Left renal pelvis (tissue), 4 donors: ENCODE measurements around the gene ITGB5. TPM values are rescaled to one million over a fixed set of nuclear protein-coding genes. Genes with fewer than 3 reads are reported as not detected.
"Not testable (repeated sequence)": the region's sequence is repeated elsewhere in the genome, so short reads cannot be mapped to it uniquely, and the experiment has no call there.

Source experiments
- DNase-seq, 4 donors: peaks; one replicate each; pipeline ENCODE4 v3.0.0-alpha.2; 2013; ENCODE audit warnings: low read depth in 4 of 4, low spot score in 3 of 4
- polyA plus RNA-seq, 4 donors: library from polyadenylated mRNA; unstranded; fragments of 120-200 nt; gene quantifications; one replicate each; pipeline ENCODE4 v1.2.1, GENCODE V29; 2013; ENCODE audit not compliant: insufficient read length in 4 of 4

Gene ITGB5
- polyA plus RNA-seq, 4 donors: 63.8 to 101 (median 91.5) TPM

GRCh38 chr3:124761935-124762660 lies 125.1 kb downstream of the ITGB5 start:
- DNase-seq: no peak

GRCh38 chr3:124761250-124761796 lies 125.8 kb downstream of the ITGB5 start:
- no peak for DNase-seq

- no peak for DNase-seq
Measured at GRCh38 chr3:124760601-124761000, 126.6 kb downstream of the ITGB5 start.

GRCh38 chr3:124759666-124760401 lies 127.3 kb downstream of the ITGB5 start:
- no peak for DNase-seq

DNA sequence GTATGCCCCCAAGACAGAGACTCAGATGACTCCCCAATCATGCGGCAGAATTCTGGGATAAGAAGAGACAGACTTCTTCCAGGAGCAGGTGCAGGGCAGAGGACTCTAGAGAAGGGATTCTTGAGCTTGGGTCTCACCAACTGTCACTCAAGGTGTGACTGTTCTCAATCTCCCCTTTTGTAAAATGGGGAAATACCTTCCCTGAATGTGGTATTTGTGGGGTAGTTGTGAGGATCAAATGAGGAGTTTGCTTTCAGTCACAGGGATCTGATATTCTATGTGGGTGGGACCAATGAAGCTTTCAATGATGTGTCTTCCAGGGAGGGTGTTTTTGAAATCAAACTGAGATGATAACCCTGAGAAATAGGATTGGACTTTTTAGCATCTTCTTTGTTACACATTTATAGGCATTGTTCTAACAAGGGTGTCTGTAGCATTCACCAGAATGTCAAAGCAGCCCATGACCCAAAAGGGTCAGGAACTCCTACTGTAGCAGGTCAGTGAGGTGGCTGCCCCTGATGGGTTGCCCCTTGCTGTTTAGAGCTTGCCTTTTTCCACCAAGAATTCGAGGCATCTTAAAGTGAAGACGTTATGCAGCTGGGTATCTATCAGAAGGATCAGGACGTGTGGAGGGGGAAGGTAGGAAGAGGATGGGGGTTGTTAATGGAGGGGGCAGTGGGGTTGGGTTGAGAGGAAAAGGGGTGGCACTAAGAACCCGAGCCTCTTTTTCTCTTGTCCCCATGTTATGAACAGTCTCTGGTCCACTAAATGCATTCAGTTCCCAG lies 128.1 kb downstream of the ITGB5 start:
- DNase-seq: no peak

DNA sequence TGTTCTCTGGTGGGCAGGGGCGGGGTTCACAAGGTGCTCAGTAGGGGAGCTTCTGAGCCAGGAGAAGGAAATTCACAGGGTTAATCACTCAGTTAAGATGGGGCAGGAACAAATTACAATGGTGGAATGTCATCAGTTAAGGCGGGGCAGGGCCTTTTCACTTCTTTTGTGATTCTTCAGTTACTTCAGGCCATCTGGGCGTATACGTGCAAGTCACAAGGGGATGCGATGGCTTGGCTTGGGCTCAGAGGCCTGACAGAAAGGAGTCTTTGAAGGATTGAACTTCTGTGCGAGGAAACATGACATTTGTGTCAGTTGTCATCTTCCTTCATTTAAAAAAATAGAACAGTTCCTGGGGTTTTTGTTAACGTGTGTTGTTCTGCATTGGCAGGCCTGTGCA lies 129.2 kb downstream of the ITGB5 start:
- not testable (repeated sequence) for DNase-seq

- DNase-seq: no peak
Measured at GRCh38 chr3:124752051-124752450, 135.1 kb downstream of the ITGB5 start.

GRCh38 chr3:124751501-124751900 lies 135.7 kb downstream of the ITGB5 start:
- no peak for DNase-seq

- not testable (repeated sequence) for DNase-seq
Measured at GRCh38 chr3:124749877-124750276, 137.3 kb downstream of the ITGB5 start.

GRCh38 chr3:124748560-124749198 lies 138.5 kb downstream of the ITGB5 start:
- no peak for DNase-seq

- DNase-seq: no peak
Measured at GRCh38 chr3:124747111-124747981, 139.8 kb downstream of the ITGB5 start.

- no peak for DNase-seq
Measured at GRCh38 chr3:124745756-124746155, 141.4 kb downstream of the ITGB5 start.

DNA sequence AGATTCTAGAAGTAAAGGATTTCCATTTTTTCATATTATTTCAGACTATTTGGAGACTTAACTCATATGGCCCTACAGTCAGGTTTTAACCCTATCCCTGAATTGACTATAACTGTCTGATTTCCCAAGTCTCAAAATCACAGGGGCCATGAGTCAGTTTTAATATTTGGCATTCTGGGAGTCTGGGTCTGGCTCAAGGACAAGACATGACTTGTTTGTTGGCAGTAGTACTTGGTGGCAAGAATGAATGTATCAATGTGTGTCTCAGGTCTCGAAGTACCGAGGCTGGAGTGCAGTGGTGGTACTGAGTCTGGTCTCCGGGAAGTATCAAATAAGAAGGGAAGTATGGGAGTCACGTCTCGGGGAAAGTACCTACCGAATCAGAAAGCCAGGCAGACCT lies 146.1 kb downstream of the ITGB5 start:
- DNase-seq: no peak

DNA sequence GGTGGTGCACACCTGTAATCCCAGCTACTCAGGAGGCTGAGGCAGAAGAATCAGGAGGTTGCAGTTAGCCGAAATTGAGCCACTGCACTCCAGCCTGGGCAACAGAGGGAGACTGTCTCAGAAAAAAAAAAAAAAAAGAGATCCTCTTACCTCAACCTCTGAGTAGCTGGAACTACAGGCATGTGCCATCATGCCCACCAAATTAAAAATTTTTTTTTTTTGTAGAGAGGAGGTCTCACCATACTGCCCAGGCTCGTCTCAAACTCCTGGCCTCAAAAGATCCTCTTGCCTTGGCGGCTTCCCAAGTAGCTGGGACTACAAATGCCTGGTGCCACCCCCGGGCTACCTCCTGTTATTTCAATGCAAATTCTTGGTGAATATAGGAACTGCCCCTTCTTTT lies 155.4 kb downstream of the ITGB5 start:
- no peak for DNase-seq

- DNase-seq: no peak
Measured at GRCh38 chr3:124730941-124731297, 156.2 kb downstream of the ITGB5 start.

DNA sequence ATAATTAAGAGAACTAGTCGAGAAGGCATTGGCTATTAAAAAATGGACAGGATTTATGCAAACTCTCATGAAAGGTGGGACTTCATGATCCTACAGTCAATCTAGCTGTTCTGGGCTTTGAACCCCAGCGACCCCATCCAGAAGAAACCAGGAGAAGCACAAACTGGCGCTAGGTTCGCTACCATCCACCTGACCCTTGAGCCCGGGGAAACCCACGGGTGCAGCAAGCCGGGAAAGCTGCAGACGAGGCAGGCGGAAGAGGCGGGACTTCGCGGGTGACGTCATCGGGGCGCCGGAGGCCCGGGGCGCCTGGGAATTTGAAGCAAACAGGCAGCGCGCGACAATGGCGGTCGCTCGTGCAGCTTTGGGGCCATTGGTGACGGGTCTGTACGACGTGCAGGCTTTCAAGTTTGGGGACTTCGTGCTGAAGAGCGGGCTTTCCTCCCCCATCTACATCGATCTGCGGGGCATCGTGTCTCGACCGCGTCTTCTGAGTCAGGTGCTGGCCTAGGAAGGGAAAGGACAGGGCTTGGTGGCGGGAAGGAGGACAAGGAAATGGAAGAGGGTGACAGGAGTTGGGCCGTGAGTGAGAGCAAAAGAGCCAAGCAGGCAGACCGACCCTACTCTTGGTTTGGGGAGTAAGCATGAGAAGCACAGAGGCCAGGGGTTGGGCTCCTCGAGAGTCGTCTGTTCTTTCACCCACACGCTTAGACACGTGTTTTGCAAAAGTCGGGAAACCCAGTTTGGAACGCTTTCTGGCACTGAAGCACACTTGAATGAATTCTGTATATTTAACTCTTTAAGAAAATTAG lies 156.8 kb downstream of the ITGB5 start, which contains the start of gene UMPS:
TSS of gene UMPS (plus strand) at position 324 of the 812 bp plus-strand sequence. CDS start at position 344, 20 bp downstream.
- peak; percentile 67 to 75 (median 72) for DNase-seq

DNA sequence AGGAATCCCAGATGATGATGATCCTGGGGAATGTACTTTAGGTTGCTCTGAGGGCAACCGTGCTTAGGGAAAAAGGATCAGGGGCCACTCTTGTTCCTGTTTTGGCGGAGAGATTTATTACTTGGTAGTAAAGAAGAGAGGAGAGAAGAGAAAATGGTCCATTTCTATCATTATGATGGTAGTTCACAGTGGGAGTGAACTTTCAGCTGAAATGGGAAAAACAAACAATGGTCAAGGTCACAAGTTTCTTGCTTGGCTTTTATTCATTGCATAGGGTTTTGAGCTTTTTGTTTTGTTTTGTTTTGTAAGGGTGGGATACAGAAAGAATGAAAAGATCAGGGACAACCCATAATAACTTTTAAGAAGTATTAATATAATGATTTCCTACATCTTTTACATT lies 164.6 kb downstream of the ITGB5 start:
- no peak for DNase-seq

DNA sequence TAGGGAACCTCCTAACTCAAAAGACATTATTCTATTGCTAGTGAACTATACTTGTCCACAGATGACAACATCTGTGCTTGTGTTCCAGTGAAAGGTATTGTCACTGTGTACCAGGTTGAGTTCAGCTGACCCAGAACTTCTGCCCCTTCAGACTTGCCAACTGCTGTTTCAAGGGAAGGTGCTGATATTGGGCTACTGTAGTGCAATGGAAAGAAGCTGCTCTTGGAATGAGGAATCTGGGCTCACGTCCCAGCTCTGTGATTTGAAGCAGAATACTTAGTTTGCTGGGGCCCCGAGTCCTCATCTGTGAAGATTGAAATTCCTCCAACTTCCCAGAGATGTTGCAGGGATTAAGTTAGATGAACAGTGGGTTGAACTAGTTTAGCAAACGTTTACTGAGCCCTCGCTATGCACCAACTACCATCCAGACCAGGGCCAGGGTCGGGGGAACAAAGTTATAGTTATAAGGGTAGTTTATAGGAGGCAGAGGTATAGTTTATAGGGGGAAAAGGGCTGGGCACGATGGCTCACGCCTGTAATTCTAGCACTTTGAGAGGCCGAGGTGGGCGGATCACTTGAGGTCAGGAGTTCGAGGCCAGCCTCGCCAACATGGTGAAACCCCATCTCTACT lies 172.8 kb downstream of the ITGB5 start:
- DNase-seq: no peak
